GM21515 (cell line): ENCODE data around the gene AP3D1.
A peak's percentile ranks its signal among the peaks of the same experiment; 100 is the strongest.

ENCODE experiments used
- ATAC-seq: cut with Tn5 transposase; IDR thresholded peaks from one replicate; pipeline ENCODE4 v1.9.1; 2021; ENCODE audit not compliant: unreplicated experiment

The AP3D1 gene

DNA sequence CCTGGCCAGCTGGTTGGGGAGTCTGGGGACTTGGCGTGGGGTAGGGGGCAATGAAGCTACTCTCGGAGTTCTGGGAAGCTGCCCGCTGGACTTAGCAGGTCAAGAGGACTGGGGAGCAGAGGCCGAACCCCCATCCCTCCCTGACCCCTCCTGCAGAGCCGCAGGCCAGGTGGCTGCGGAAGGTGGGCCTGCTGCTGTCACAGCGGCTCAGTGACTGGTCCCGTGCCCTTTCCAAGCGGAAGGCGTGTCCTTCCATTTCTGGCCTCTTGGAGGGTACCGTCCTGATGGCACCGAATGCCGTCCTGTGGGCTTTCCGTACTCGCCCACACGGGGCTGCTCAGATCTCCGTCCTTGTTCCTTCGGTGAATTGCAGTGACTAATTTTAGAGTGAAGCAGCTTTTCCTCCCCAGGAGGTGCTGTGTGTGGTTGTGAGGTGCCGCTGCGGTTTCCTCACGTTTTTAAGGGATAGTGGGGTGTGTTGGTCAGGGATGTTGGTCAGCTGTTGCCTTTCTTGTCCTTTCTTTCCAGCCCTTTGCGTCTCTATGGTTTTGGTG lies 33.1 kb upstream of the AP3D1 start:
- no peak for ATAC-seq

DNA sequence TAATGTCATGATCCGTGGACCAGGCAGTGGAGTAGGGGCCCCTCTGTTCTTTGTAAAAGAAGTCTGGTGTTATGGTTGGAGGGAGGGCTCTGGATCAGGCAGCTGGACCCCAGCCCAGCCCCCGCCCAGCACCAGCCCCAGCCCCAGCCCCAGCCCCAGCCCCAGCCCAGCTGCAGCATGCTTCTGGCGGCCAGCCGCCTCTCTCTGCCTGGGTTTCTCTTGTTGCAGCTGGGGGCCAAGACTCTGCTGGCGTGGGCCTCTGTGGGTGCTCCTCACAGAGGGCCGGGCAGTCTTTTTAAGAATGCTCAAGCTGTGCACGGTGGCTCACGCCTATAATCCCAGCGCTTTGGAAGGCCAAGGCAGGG lies 30.2 kb upstream of the AP3D1 start:
- no peak for ATAC-seq

GRCh38 chr19:2180881-2181632 lies 29.7 kb upstream of the AP3D1 start:
- ATAC-seq, result no peak

DNA sequence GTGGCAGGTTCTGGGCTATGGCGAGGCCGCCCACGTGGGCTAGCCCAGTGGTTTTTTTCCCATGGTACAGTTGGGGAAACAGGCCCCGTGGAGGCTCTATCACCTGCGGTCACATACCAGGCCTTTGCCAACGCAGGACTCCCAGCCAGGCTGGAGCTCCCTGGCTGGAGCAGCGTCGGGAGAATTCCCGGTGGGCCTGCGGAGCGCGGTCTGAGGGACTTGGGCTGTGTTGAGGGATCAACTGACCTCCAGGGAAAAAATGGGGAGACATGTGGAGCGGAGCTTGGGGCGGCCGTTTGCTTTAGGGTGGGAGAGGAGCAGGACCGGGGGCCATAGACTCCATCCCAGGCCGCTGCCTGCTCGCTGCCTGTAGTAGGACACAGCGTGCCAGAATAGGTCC lies 28.7 kb upstream of the AP3D1 start:
- no peak for ATAC-seq

DNA sequence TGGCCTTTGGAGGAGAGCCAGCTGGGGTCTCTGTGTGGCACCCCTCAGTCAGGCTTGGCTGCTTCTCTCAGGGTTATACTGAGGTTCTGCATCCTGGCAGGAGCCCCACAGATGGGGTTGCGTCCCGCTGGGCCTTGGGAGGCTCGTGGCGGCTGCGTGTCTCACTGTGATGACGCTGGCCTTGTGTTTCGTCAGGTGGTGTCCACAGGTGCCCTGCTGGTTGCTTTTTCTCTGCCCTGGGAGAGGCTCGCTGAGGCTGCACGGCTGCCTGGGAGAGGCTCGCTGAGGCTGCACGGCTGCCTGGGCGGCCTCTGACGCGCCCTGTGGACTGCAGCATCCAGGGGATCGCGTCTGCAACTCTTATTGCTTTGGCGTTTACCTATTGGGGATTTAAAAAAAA lies 27.7 kb upstream of the AP3D1 start:
- ATAC-seq, result no peak

DNA sequence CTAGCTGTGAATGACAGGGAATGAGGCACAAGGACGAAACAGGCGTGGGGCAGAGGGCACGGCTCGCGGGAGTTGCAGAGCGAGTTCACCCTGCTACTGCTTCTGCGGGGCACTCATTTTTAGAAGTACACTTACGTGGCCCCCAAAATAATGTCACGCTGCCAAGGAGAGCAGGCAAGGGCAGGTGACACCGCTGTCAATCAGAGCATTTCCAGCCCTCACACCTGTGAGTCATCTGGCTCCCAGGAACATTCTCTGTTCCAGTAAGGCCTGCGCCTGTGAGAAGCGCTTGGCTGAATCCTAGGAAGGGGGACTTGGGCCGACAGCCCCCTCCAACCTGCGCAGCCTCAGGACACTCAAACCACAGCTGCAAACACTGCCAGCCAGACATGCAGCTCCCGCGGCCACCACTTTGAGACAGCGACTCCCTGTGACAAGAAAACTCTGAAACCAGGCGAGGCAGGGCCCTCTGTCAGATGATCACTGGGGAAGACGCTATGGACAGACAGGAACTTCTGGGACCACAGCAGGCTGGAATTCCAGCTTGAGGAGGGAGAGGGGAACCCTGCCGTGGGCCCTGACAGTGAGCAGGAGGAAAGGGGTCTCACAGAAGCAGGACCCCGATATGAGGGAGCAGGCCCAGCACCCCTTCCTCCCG lies 25.1 kb upstream of the AP3D1 start:
- no peak for ATAC-seq

- no peak for ATAC-seq
Observed at GRCh38 chr19:2175742-2176141, 24.4 kb upstream of the AP3D1 start.

DNA sequence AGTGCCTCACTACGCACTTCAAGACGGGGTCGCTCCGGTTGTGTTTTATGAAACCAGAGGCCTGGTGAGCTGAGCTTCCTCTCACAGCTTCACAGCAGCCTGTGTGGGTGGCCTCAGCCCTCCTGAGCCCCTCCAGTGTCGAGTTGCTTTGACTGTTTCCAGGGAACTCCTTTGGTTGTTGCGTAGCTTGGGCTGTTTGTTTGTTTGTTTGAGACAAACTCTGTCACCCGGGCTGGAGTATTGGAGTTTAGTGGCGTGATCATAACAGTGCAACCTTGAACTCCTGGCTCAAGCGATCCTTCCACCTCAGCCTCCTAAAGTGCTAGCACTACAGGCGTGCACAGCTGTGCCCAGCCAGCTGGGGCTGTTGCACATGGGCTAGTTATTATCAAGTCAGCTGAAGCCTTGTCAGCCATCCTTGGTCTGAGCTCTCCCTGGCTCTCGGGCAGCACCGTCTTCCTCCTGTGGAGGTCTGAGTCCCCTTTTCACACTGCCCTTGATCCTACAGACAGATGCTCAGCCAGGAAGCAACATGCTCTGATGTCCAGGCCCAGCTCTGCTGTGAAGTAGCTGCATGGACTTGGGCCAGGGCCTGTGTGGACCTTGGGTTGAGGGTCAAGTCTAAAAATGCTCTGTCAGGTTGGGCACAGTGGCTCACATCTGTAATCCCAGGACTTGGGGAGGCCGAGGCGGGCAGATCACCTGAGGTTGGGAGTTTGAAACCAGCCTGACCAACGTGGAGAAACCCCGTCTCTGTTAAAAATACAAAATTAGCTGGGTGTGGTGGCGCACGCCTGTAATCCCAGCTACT lies 22.6 kb upstream of the AP3D1 start:
- no peak for ATAC-seq

DNA sequence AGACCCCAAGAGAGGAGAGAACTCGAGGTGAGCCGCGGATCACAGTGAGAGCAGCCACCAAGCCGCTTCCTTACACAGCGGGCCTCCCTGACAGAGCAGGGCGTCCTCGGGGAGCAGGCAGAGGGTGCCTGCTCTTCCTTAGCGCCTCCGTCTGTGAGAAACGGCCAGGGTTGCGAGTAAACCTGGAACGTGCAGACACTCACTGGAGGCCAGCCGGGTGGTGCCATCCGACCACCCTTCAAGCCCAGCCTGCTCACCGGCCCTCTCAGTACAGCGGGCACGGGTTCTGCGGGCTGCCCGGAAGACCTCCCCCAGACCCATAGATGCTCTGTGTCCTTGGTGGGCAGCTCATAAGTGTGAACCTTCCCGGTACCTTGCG lies 22.0 kb upstream of the AP3D1 start:
- no peak for ATAC-seq

DNA sequence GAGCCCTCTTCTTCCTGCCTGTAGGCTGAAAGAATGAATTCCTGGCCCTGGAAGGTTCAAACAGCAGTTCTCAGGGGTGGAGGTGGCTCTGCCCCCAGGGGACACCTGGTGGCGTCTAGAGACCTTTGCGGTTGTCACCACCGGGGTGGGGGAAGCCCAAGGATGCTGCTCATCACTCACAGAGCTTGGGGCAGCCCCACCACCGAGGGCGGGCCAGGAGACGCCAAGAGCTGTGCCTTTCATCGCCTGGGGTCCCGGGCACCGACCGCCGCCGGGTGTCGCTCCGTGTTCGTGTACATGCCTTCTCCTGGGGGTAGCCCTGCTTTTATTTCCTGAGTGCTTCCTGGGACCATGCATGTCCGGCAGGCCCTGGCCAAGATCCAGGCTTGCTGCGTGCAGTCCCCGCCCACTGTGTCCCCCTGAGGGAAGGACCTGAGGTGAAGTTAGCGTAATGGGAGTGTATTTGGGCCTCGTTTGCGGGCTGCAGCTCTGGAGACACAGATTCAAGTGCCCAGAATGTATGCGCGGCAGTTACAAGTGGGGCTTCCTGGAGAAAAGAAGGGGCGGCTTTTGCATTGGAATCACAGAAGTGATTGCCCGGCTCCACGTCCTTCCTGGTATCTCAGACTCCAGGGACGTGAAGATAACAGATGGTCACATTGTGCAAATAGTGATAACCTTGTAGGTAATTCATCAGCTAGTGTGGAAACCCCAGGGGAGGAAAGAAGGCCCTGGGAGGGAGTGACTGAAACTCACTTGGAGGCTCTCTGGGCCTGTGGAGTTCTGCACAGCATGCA lies 20.2 kb upstream of the AP3D1 start:
- no peak for ATAC-seq

DNA sequence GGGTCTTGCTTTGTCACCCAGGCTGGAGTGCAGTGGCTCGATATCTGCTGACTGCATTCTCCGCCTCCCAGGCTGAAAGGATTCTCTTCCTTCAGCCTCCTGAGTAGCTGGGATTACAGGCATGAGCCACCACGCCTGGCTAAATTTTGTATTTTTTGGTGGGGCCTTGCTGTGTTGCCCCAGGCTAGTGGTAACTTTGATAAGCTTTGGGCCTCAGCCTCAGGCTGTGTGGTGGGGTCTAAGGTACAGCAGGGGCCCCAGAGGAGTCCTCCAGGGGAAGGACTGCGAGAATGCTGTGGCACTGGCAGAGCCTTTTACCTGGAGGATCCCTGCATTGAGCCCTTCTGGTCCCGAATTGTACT lies 19.6 kb upstream of the AP3D1 start:
- ATAC-seq, result no peak

- no peak for ATAC-seq
Observed at GRCh38 chr19:2170219-2170618, 18.9 kb upstream of the AP3D1 start.

- ATAC-seq, result peak; percentile 37
Observed at GRCh38 chr19:2168619-2169424, 17.5 kb upstream of the AP3D1 start.

DNA sequence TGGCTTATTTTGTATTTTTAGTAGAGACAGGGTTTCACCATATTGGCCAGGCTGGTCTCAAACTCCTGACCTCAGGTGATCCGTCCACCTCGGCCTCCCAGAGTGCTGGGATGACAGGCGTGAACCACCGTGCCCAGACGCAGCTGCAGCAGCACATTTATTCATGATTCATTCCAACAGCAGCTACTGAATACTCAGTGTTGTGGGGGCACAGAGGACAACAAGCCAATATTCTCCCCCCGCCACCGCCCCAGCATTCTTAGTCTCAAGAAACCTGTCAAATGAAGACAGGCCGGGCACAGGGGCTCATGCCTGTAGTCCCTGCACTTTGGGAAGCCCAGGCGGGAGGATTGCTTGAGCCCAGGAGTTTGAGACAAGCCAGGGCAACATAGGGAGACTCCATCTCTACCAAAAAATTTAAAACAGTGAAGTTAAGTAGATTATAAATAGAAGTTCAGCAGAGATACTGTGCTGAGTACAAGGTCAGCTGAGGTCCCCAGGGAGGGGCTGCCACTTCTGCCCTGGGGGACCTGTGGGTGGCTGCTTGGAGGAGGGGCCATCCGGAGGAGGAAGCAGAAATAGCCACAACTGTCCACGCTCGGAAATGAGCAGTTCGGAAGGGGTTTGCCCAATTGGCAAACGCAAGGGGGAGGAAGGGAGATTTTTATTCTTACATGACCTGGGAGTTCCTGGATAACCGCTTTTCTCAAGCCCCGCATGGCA lies 16.7 kb upstream of the AP3D1 start:
- no peak for ATAC-seq

- ATAC-seq, result no peak
Observed at GRCh38 chr19:2166741-2167738, 15.7 kb upstream of the AP3D1 start.

DNA sequence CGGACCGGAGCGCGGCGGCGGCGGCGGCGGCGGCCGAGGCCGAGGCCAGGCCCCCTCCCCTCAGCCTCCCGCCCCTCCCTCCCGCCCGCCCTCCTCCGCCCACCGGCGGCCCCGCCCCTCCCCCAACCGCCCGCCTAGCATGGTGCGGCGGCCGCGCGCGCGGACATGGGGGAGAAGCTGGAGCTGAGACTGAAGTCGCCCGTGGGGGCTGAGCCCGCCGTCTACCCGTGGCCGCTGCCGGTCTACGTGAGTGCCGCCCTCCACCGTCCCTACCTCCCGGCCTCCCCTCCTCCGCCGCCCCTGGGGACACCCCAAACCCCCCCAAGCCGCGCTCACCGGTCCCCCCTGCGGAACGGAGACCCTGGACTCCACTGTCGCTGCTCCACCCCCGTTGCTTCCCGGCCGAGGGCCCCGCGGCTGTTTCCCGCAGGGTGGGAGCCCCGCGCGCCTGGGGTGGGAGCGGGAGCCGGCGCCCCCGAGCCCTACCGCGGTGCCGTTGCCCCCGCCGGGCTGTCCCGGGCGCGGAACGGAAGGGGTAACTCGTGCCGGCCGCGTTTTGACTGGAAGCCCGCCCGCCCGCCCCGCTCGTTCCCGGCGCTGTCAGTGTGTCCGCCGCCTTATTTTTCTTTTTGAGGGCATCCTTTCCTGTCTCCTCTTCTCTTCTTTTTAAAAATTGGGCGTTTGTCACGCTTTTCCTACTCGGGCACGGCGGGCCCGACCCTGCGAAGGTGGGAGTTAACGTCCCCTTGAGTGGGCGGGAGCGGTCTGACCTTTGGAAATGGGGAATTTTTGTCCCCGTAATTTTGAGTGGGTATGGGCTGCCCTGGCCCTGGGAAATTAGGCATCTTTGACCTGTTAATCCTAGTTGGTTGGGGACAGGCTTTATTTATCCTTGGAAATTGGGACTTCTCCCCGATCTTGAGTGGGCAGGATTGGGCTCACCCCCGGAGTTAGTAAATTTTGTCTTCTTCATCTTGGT lies 12.9 kb upstream of the AP3D1 start:
- no peak for ATAC-seq

DNA sequence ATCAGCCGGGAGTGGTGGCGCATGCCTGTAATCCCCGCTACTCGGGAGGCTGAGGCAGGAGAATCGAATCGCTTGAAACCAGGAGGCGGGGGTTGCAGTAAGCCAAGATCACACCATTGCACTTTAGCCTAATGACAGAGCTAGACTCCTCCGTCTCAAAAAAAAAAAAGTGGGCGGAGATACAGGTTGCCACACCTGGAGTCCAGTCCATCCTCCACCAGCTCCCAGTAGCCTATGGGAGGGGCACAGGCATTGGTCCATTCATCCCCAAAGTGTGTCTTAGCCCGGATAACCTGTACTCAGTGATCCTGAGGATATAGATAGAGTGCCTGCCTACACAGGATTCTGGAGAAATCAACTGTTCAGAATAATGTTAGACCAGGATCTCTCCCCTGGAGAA lies 9.0 kb upstream of the AP3D1 start:
- no peak for ATAC-seq
